GM18502 (cell line): Measurements from ENCODE around the gene C9orf72.
"Not testable (repeated sequence)": the region's sequence is repeated elsewhere in the genome, so short reads cannot be mapped to it uniquely, and the experiment has no call there.

Experiments used
- ATAC-seq: cut with Tn5 transposase; IDR thresholded peaks from one replicate; pipeline ENCODE4 v1.9.1; 2021; ENCODE audit warnings: mild to moderate bottlenecking; ENCODE audit not compliant: unreplicated experiment, poor library complexity

C9orf72 gene

GRCh38 chr9:27572918-27573633, at the start of gene C9orf72:
Gene C9orf72, minus strand, starts transcription at chr9:27573481. Its CDS starts 6,361 bp downstream, at chr9:27567120.
- peak; percentile 72 for ATAC-seq

DNA sequence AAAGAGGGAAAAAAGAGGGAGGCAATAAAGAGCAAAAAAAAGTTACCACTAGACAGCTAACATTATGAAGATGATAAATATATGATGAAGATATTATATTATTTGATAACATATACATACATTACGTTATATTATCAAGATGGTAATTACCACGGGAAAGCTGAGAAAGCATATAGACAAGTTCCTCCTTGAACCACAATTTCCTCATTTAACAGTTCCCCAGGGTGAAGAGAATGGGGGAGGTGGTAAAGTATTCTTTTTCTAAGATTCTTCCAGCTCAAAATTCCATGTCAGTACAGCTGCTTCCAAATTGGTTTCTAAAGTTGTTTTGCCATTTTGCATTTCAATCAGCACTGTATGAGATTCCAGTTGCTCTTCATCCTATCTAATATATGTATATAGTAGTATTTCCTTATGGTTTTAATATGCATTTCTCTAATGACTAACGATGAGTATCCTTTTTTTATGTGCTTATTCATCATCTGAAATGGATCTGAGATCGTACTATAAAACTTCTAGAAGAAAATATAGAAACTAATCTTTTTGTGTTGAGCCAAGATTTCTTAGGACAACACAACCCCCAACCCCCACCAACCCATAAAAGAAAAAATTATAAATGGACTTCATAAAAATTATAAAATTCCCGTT, 49.5 kb upstream of the C9orf72 start:
- ATAC-seq = no peak

DNA sequence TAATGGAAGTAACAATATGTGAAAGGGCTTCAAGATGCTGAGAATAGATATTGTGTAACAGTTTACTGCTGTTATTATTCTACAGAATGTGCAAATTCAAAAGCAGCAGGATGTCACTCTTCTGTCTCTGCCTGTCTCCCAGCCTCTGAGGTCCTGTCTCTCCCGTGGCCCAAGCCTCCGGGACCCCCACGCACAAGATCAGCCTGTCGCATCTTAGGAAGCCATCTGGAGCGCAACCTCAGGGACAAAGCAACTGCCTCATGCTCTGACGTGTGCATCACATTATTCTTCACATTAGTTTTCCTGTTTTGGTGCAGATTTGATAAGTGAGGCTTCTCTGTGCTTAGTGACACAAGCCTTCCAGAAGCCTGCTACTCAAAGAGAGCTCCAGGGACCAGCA, 46.5 kb upstream of the C9orf72 start:
- ATAC-seq = no peak

- no peak for ATAC-seq
These were observed 44.8 kb upstream of the C9orf72 start for GRCh38 chr9:27618066-27618465.

DNA sequence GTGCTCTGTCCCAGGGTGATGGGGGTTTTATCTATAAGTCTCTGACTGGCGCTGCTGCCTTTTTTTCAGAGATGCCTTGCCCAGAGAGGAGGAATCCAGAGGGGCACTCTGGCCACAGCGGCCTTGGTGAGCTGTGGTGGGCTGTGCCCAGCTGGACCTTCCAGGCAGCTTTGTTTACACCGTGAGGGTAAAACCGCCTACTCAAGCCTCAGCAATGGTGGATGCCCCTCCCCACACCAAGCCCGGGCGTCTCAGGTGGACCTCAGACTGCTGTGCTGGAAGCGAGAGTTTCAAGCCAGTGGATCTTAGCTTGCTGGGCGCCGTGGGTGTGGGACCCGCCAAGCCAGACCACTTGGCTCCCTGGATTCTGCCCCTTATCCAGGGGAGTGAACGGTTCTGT, 41.3 kb upstream of the C9orf72 start:
- ATAC-seq = no peak

DNA sequence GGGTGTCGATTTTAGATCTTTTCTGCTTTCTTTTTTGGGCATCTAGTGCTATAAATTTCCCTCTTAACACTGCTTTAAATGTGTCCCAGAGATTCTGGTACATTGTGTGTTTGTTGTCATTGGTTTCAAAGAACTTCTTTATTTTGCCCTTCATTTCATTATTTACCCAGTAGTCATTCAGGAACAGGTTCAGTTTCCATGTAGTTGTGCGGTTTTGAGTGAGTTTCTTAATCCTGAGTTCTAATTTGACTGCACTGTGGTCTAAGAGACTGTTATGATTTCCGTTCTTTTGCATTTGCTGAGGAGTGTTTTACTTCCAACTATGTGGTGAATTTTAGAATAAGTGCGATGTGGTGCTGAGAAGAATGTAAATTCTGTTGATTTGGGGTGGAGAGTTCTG, 38.8 kb upstream of the C9orf72 start:
- ATAC-seq = not testable (repeated sequence)

- no peak for ATAC-seq
These were observed 37.3 kb upstream of the C9orf72 start for GRCh38 chr9:27610622-27611021.

DNA sequence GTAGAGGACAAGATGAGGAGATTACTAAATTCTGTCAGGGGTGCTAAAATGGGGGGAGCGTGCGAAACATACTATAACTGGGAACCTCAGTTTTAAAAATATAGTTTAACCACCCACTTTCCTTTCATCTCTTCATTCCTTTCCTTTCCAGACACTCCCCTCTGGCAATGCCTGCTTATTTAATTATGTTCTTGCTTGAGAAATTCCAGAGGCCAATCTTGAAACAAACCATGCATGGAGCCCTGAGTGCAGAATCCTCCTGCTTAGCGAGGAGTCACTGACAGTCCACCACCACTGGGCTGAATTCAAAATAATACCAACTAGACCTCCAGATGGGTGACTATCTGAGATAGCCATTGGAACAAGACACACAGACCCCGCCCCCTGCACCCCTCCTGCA, 29.7 kb upstream of the C9orf72 start:
- ATAC-seq = no peak

DNA sequence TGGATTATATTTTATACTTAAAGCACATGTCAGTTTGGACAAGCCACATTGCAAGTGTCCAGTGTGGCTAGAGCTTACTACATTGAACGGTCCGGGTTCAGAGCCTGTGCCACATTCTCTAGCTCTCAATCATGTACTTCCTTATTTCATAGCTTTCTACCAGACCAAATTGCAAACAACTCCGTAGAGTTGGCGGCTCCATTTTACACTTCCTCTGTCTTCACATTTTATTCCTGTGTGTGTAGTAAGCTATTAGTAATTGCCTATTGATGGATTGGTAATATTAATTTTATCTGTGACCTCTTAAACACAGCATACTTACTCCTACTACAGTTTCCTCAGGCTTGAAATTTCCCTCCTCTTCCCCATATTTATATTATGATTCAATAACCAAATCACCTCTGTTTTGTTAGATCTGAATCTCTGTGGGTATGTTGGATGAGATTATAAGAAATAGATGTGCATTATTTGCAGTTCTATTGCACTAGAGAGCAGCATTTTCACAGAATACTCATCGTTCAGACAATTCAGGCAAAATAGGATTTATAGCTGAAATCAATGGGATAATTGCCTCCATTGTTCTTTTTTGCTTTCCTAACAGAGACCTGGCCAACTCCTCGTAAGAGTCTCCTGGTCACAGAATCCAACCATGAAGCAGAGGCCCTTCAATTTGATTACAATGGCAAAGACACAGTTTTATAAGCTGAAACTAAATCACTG, 29.0 kb upstream of the C9orf72 start:
- ATAC-seq = no peak

GRCh38 chr9:27601396-27601795, 28.1 kb upstream of the C9orf72 start:
- no peak for ATAC-seq

DNA sequence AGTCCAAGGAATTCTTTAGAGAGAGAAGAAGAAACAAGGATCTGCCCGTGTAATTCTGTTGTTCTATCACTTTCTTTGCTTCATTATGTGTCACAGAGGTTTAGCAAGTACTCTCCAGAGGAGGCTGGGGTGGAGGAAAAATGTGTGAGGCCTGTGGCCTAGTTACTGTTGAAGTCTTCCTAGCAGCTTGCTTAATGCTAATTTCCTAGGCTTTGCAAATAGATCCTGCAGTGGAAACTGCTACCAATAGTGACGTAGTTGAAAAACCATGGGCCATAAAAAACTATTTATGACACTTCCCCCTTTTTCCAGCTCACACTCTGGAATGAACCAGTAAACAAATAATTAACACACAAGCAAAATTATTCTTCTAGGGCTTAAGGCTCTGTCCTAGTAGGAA, 27.0 kb upstream of the C9orf72 start:
- no peak for ATAC-seq

- no peak for ATAC-seq
These were observed 26.6 kb upstream of the C9orf72 start for GRCh38 chr9:27599870-27600238.

DNA sequence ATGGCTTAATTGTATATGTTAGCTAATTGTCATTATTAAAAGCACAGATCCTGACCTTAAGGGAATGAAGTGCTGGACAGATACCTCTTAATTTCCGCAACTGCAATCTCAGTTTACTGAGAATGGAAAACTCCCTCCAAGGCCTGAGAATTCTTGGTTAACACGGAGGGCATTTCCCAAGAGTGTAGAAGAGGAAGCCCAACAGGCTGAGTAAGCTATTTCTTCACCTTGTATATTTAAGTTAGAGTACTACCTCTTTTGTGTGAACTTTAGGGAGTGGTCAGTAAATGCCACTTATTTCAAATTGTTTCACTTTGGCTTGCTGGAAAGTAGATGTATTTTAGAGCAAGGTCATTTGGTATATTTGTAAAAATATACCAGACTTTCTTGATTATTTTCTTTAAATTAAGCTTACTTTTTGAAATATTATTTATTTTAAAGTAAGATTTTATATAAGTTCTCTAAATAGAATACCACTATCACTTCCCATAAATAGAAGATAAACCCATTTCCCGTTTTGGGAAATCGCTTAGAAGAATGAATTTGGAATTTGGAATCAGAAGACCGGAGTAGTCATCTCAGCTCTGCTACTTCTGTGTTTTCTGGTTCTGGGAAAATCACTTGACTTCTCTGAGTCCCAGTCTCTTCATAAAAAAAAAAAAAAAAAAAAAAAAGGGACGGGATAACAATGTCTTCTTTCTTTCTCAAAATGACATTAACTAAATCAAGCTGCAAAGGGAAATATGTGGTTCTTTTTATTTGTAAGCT, 26.0 kb upstream of the C9orf72 start:
- ATAC-seq = no peak

GRCh38 chr9:27595733-27596132, 22.5 kb upstream of the C9orf72 start:
- no peak for ATAC-seq

DNA sequence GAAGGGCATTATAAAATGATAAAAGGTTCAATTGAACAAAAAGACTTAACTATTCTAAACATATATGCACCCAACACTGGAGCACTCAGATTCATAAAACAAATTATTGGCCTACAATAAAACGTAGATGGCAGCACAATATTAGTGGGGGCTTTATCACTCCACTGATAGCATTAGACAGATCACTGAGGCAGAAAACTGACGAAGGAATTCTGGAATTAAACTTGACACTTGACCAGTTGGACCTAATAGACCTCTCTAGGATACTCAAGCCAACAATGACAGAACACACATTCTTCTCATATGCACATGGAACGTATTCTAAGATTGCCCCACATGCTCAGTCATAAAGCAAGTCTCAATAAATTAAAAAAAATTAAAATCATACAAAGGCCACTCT, 18.4 kb upstream of the C9orf72 start:
- no peak for ATAC-seq

- no peak for ATAC-seq
These were observed 17.8 kb upstream of the C9orf72 start for GRCh38 chr9:27591093-27591492.

- no peak for ATAC-seq
These were observed 17.4 kb upstream of the C9orf72 start for GRCh38 chr9:27590651-27591050.

GRCh38 chr9:27589462-27589861, 16.2 kb upstream of the C9orf72 start:
- no peak for ATAC-seq

GRCh38 chr9:27586304-27586703, 13.0 kb upstream of the C9orf72 start:
- ATAC-seq = no peak

DNA sequence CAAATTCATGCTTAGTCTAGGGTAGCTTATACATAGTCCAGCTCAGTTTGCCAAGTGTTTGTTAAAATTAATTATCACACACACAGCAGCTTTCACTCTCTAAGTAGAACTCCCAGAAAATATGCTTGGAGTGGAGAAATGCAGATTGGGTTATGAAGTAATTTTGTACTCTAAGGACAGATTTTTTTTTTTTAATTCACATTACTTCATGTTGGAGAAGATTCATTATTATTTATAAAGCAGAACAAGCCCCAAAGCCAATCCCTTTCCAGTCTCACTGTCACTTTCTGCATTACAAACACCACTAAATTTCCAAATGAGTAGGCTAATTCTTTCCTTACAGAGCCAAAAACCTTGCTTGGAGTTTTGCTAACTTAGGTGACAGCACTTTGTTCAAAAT, 11.7 kb upstream of the C9orf72 start:
- no peak for ATAC-seq

GRCh38 chr9:27582794-27583193, 9.5 kb upstream of the C9orf72 start:
- ATAC-seq = no peak
